ENCODE measurements around the gene BRPF1. TPM values are rescaled to one million over a fixed set of nuclear protein-coding genes. Genes with fewer than 3 reads are reported as not detected.

Gene BRPF1
- polyA plus RNA-seq, 1 donor from 2014 or later = 14.9 TPM

- no peaks in the 10 kb centered on the region for H3K27me3 ChIP-seq (ENCODE audit: insufficient read depth, low read depth, low read length)
- H2AFZ ChIP-seq (ENCODE audit: low read depth, low read length) = no peak overlapping the region
- no peaks in the 10 kb centered on the region for H4K20me1 ChIP-seq (ENCODE audit: insufficient read depth)
- TF ChIP-seq EZH2 (IDR thresholded peaks at IDR 0.05; ENCODE audit: borderline replicate concordance, insufficient read depth, low read length, poor library complexity, severe bottlenecking) = no peak
- TF ChIP-seq, protein P1, sequence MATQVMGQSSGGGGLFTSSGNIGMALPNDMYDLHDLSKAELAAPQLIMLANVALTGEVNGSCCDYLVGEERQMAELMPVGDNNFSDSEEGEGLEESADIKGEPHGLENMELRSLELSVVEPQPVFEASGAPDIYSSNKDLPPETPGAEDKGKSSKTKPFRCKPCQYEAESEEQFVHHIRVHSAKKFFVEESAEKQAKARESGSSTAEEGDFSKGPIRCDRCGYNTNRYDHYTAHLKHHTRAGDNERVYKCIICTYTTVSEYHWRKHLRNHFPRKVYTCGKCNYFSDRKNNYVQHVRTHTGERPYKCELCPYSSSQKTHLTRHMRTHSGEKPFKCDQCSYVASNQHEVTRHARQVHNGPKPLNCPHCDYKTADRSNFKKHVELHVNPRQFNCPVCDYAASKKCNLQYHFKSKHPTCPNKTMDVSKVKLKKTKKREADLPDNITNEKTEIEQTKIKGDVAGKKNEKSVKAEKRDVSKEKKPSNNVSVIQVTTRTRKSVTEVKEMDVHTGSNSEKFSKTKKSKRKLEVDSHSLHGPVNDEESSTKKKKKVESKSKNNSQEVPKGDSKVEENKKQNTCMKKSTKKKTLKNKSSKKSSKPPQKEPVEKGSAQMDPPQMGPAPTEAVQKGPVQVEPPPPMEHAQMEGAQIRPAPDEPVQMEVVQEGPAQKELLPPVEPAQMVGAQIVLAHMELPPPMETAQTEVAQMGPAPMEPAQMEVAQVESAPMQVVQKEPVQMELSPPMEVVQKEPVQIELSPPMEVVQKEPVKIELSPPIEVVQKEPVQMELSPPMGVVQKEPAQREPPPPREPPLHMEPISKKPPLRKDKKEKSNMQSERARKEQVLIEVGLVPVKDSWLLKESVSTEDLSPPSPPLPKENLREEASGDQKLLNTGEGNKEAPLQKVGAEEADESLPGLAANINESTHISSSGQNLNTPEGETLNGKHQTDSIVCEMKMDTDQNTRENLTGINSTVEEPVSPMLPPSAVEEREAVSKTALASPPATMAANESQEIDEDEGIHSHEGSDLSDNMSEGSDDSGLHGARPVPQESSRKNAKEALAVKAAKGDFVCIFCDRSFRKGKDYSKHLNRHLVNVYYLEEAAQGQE (IDR thresholded peaks at IDR 0.05; ENCODE audit: borderline replicate concordance) = no peak
- TF ChIP-seq MXI1 (conservative IDR thresholded peaks at IDR 0.05; ENCODE audit: poor library complexity, severe bottlenecking) = no peak
- no peak for TF ChIP-seq RAD21 (conservative IDR thresholded peaks at IDR 0.05)
- TF ChIP-seq TAF1 (IDR thresholded peaks at IDR 0.05; ENCODE audit: low read depth) = no peak
- TF ChIP-seq POLR2AphosphoS5 (IDR thresholded peaks at IDR 0.05) = no peak
- no peak for TF ChIP-seq SMC3 (conservative IDR thresholded peaks at IDR 0.05; ENCODE audit: poor library complexity)
- no peak for TF ChIP-seq EP300 (conservative IDR thresholded peaks at IDR 0.05; ENCODE audit: poor library complexity, severe bottlenecking)
- TF ChIP-seq CTCF (IDR thresholded peaks at IDR 0.05; ENCODE audit: poor library complexity, severe bottlenecking) = no peak
- H3K79me2 ChIP-seq (replicated peaks; ENCODE audit: insufficient read depth, low read length) = no peaks in the 10 kb centered on the region
- H3K27ac ChIP-seq (ENCODE audit: low read length) = no peak overlapping the region
- H3K9me3 ChIP-seq (ENCODE audit: low read length) = no peaks in the 10 kb centered on the region
- no peak overlapping the region for H3K9ac ChIP-seq (ENCODE audit: low read length)
- H3K4me3 ChIP-seq (ENCODE audit: low read length) = no peak overlapping the region
- no peak overlapping the region for H3K4me2 ChIP-seq (ENCODE audit: low read length)
- H3K36me3 ChIP-seq (ENCODE audit: insufficient read depth, low read length) = no peaks in the 10 kb centered on the region
- H3K9me2 ChIP-seq (ENCODE audit: insufficient read depth, low read length) = no peaks in the 10 kb centered on the region
- H3F3A ChIP-seq (ENCODE audit: insufficient read depth, low read length, poor library complexity, severe bottlenecking) = no peaks in the 10 kb centered on the region
Observed at GRCh38 chr3:9685216-9686049, 46.1 kb upstream of the BRPF1 start.

- TF ChIP-seq POLR2AphosphoS5 (IDR thresholded peaks at IDR 0.05) (no peak), MXI1 (conservative IDR thresholded peaks at IDR 0.05; ENCODE audit: poor library complexity, severe bottlenecking) (no peak)
- TF ChIP-seq, protein P1 (IDR thresholded peaks at IDR 0.05; ENCODE audit: borderline replicate concordance) = no peak
- Histone ChIP-seq H3K9me3 (ENCODE audit: low read length) (no peaks in the 10 kb centered on the region), H3K27me3 (ENCODE audit: insufficient read depth, low read depth, low read length) (no peaks in the 10 kb centered on the region), H3K79me2 (replicated peaks; ENCODE audit: insufficient read depth, low read length) (no peaks in the 10 kb centered on the region), H3K36me3 (ENCODE audit: insufficient read depth, low read length) (no peaks in the 10 kb centered on the region), H2AFZ (ENCODE audit: low read depth, low read length) (no peak overlapping the region), H3F3A (ENCODE audit: insufficient read depth, low read length, poor library complexity, severe bottlenecking) (no peaks in the 10 kb centered on the region), H4K20me1 (ENCODE audit: insufficient read depth) (no peaks in the 10 kb centered on the region), H3K27ac (ENCODE audit: low read length) (no peak overlapping the region), H3K9ac (ENCODE audit: low read length) (no peak overlapping the region), H3K4me3 (ENCODE audit: low read length) (no peak overlapping the region), H3K9me2 (ENCODE audit: insufficient read depth, low read length) (no peaks in the 10 kb centered on the region), H3K4me2 (ENCODE audit: low read length) (no peak overlapping the region)
Observed at GRCh38 chr3:9686050-9686550, 45.4 kb upstream of the BRPF1 start.
